ENCODE data around the gene MLLT3. TPM values are rescaled to one million over a fixed set of nuclear protein-coding genes. Genes with fewer than 3 reads are reported as not detected.

The MLLT3 gene
- total and polyA plus RNA-seq, 2 of the 8 experiments (the other 6 are each of a cell fraction or from before 2014, with no cell fraction given), result 5.9 to 9.6 TPM

- Histone ChIP-seq H3K56ac (replicated peaks; ENCODE audit: insufficient read length, low read depth, low read length) (no peak overlapping the region), H4K91ac (replicated peaks; ENCODE audit: insufficient read length, low read length) (no peak overlapping the region), H2AFZ (ENCODE audit: low read length) (no peak overlapping the region), H2BK12ac (ENCODE audit: low read depth, low read length) (no peak overlapping the region), H3K79me1 (ENCODE audit: low read depth, low read length) (no peaks in the 10 kb centered on the region), H3K23me2 (ENCODE audit: low read depth, low read length) (no peaks in the 10 kb centered on the region), H3K36me3 (ENCODE audit: control insufficient read depth in 2 of 4, insufficient read depth in 4 of 4, low read length in 3 of 4) (no peaks in the 10 kb centered on the region), H3K9me3 (ENCODE audit: insufficient read depth in 2 of 2, low read depth in 1 of 2, low read length in 1 of 2) (no peaks in the 10 kb centered on the region), H3K23ac (ENCODE audit: insufficient read length) (no peak overlapping the region), H4K20me1 (replicated peaks in 1 of 2; ENCODE audit: control insufficient read depth in 1 of 2, insufficient read depth in 2 of 2, low read length in 2 of 2) (no peaks in the 10 kb centered on the region), H2AK5ac (ENCODE audit: low read depth, low read length) (no peak overlapping the region), H3K4me3 (ENCODE audit: extremely low read depth in 1 of 4, insufficient read depth in 2 of 4, low read depth in 3 of 4, low read length in 4 of 4) (no peak overlapping the region), H3K79me2 (ENCODE audit: control insufficient read depth in 1 of 2, insufficient read depth in 2 of 2, low read length in 2 of 2) (no peaks in the 10 kb centered on the region), H3K4ac (replicated peaks; ENCODE audit: insufficient read length, low read depth, low read length) (no peak overlapping the region), H3K4me1 (replicated peaks in 1 of 4; ENCODE audit: control insufficient read depth in 3 of 4, insufficient read depth in 4 of 4, low read length in 3 of 4) (no peaks in the 10 kb centered on the region), H3K9ac (replicated peaks in 1 of 4; ENCODE audit: extremely low read depth in 1 of 4, low read depth in 3 of 4, low read length in 3 of 4) (no peak overlapping the region), H3K4me2 (ENCODE audit: insufficient read depth in 1 of 2, low read depth in 2 of 2, low read length in 2 of 2) (no peak overlapping the region), H2BK20ac (ENCODE audit: low read length) (no peak overlapping the region), H3K27ac (ENCODE audit: low read depth, low read length) (no peak overlapping the region), H4K8ac (ENCODE audit: extremely low read depth, insufficient read depth, low read length) (no peak overlapping the region), H3K14ac (ENCODE audit: insufficient read length) (no peak overlapping the region), H2BK120ac (replicated peaks; ENCODE audit: low read depth, low read length) (no peak overlapping the region), H3K18ac (ENCODE audit: extremely low read depth, low read length) (no peak overlapping the region), H2BK5ac (ENCODE audit: low read depth, low read length) (no peak overlapping the region), H2BK15ac (ENCODE audit: low read length) (no peak overlapping the region), H4K5ac (ENCODE audit: insufficient read length, low read depth, low read length) (no peak overlapping the region), H3K27me3 (replicated peaks in 1 of 4; ENCODE audit: control insufficient read depth in 3 of 4, extremely low read depth in 1 of 4, insufficient read depth in 3 of 4, low read length in 3 of 4) (no peaks in the 10 kb centered on the region)
- TF ChIP-seq ASH2L (IDR thresholded peaks at IDR 0.05; ENCODE audit: low read length) (no peak), USF2 (IDR thresholded peaks at IDR 0.05; ENCODE audit: low read length) (no peak), SAP30 (IDR thresholded peaks at IDR 0.05; ENCODE audit: insufficient read depth, insufficient replicate concordance, low read length) (no peak), CHD2 (IDR thresholded peaks at IDR 0.05; ENCODE audit: low read length) (no peak), SP2 (IDR thresholded peaks at IDR 0.05; ENCODE audit: low read length) (no peak), POLR2AphosphoS5 (IDR thresholded peaks at IDR 0.05; ENCODE audit: low read depth, low read length) (no peak), MAX (IDR thresholded peaks at IDR 0.05) (no peak), SIN3A (conservative IDR thresholded peaks at IDR 0.05 in 1 of 2, IDR thresholded peaks at IDR 0.05 in 1 of 2; ENCODE audit: low read depth in 1 of 2, low read length in 2 of 2) (no peak), KDM1A (IDR thresholded peaks at IDR 0.05; ENCODE audit: borderline replicate concordance, low read length) (no peak), SP4 (IDR thresholded peaks at IDR 0.05; ENCODE audit: low read length) (no peak)
- DNase-seq (ENCODE audit: low read depth in 1 of 2, low spot score in 2 of 2) (no peak), FAIRE-seq (peak; percentile 39)
- CTCF ChIA-PET (ENCODE audit: partially characterized antibody), result no interaction called here
- 95% methylated on average over 4 of the region's 4 CpGs; no CpG with 5 or more reads in 1 of the 2 experiments for WGBS, 2 experiments (ENCODE audit: extremely low coverage in 1 of 2, insufficient coverage in 1 of 2, insufficient read length in 1 of 2, insufficient replicate concordance in 2 of 2, low coverage in 1 of 2, low lambda C conversion rate in 2 of 2, missing lambda C conversion rate in 1 of 2)
- POLR2A ChIA-PET (ENCODE audit: partially characterized antibody), result no interaction called here
These were observed 49.3 kb downstream of the MLLT3 start for GRCh38 chr9:20573023-20573422.

Data from H1 (cell line).